Uterus (tissue), 4 donors: ENCODE results near the gene FRMD7. TPM values are rescaled to one million over a fixed set of nuclear protein-coding genes. Genes with fewer than 3 reads are reported as not detected.

Experiments used
- DNase-seq, 2 donors: peaks; one replicate each; pipeline ENCODE4 v3.0.0-alpha.2; 2019 to 2020
- H3K27ac ChIP-seq, 2 donors: fragments of 200-600 bp; sonication (generic); 1 replicate in 1 of 2; 2 replicates in 1 of 2; pipeline ENCODE4 v1.5.1; 2016 to 2018
- H3K27me3 ChIP-seq, 2 donors: fragments of 200-600 bp; sonication (generic); one replicate each; pipeline ENCODE4 v1.5.1; 2018 to 2019; ENCODE audit warnings: control low read depth in 1 of 2
- H3K36me3 ChIP-seq, 2 donors: fragments of 200-600 bp; sonication (generic); one replicate each; pipeline ENCODE4 v1.5.1; 2019; ENCODE audit warnings: control low read depth in 1 of 2
- H3K4me1 ChIP-seq, 2 donors: fragments of 200-600 bp; sonication (generic); one replicate each; pipeline ENCODE4 v1.5.1; 2018 to 2019; ENCODE audit warnings: control low read depth in 1 of 2
- H3K4me3 ChIP-seq, 2 donors: fragments of 200-600 bp; sonication (generic); 1 replicate in 1 of 2; 2 replicates in 1 of 2; pipeline ENCODE4 v1.5.1; 2018 to 2019; ENCODE audit warnings: mild to moderate bottlenecking in 1 of 2
- H3K9me3 ChIP-seq, 2 donors: fragments of 200-600 bp; sonication (generic); one replicate each; pipeline ENCODE4 v1.5.1; 2019; ENCODE audit warnings: control low read depth in 1 of 2
- CTCF ChIP-seq, 4 experiments: fragments of 200-600 bp in 2 of 4; fragments of 450-650 bp in 2 of 4; sonication (generic) in 2 of 4; IDR thresholded peaks; one replicate each; pipeline ENCODE4 v1.5.1; 2016 to 2019; ENCODE audit warnings: antibody characterized with exemption in 4 of 4, mild to moderate bottlenecking in 2 of 4, moderate library complexity in 1 of 4
- POLR2A ChIP-seq, 2 donors: fragments of 450-650 bp; IDR thresholded peaks; one replicate each; pipeline ENCODE4 v1.6.1; 2016; ENCODE audit warnings: antibody characterized with exemption in 2 of 2, mild to moderate bottlenecking in 1 of 2, moderate library complexity in 1 of 2
- intact Hi-C: fragments of 100-400 bp; cut with DNase I; formaldehyde crosslinking; loops from one replicate; pipeline ENCODE4 v1.15.1; 2023; ENCODE audit warnings: low total_unique reads
- total RNA-seq, 4 donors: library from RNA; depleted of rRNA in 3 of 4; stranded (reverse); fragments of >200 nt in 3 of 4; gene quantifications; one replicate each; pipeline versions ENCODE4 v1.1.0 to v1.2.4, GENCODE V29; 2014 to 2023
- donor health status: DM: yes; HTN: yes; CAD: no.

FRMD7 gene
- total RNA-seq, 4 donors from 2014 or later: 1.6 to 5.9 (median 3.9) TPM

DNA sequence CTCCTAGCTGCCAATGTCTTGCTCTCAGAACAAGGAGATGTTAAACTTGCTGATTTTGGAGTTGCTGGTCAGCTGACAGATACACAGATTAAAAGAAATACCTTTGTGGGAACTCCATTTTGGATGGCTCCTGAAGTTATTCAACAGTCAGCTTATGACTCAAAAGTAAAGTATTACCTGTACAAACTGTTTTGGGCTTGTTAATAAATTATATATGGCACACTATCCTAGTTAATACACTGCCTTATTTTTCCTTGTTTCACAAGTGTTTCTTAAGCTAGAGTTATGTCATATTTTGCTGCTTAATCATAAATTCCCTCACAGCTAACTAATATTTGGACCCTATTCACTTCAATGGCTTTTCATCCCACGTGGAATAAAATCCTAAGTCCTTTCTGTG, 59.4 kb downstream of the FRMD7 start:
- peaks cover 0 to 10% of the 10 kb centered on the region in 2 donors for H3K27me3 ChIP-seq
- no peaks in the 10 kb centered on the region for H3K36me3 ChIP-seq
- no peak for DNase-seq
- TF ChIP-seq CTCF (IDR thresholded peaks at IDR 0.05): no peak
- no peak for TF ChIP-seq POLR2A (IDR thresholded peaks at IDR 0.05)
- no peaks in the 10 kb centered on the region for H3K4me1 ChIP-seq
- no peak overlapping the region for H3K27ac ChIP-seq
- intact Hi-C loops: no loop called here
- H3K4me3 ChIP-seq: no peak overlapping the region
- no peaks in the 10 kb centered on the region for H3K9me3 ChIP-seq

DNA sequence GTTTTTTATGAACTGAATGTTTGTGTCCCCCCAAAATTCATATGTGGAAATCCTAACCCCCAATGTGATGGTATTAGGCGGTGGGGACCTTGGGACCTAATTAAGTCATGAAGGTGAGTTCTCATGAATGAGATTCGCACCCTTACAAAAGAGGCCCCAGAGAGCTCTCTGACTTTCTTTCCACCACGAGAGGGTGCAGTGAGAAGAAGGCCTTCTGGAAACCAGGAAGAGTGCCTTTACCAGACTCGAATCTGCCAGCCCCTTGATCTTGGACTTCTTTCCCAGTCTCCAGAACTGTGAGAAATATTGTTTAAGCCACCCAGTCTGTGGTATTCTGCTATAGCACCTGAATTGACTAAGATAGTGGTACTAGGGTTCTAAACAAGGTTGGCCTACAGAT, 64.0 kb downstream of the FRMD7 start:
- intact Hi-C loops: no loop called here
- no peaks in the 10 kb centered on the region for H3K27me3 ChIP-seq
- H3K27ac ChIP-seq: no peak overlapping the region
- DNase-seq: no peak
- no peaks in the 10 kb centered on the region for H3K9me3 ChIP-seq
- TF ChIP-seq POLR2A (IDR thresholded peaks at IDR 0.05): no peak
- TF ChIP-seq CTCF (IDR thresholded peaks at IDR 0.05): no peak
- H3K4me3 ChIP-seq: no peak overlapping the region
- no peaks in the 10 kb centered on the region for H3K36me3 ChIP-seq
- H3K4me1 ChIP-seq: peaks cover 0 to 5% of the 10 kb centered on the region in 2 donors

- intact Hi-C loops: no loop called here
- Histone ChIP-seq H3K36me3 (no peaks in the 10 kb centered on the region), H3K27me3 (no peaks in the 10 kb centered on the region), H3K4me3 (no peak overlapping the region), H3K9me3 (no peaks in the 10 kb centered on the region), H3K27ac (no peak overlapping the region), H3K4me1 (peaks cover 0 to 5% of the 10 kb centered on the region in 2 donors)
- no peak for TF ChIP-seq POLR2A (IDR thresholded peaks at IDR 0.05)
- no peak for TF ChIP-seq CTCF (IDR thresholded peaks at IDR 0.05)
- no peak for DNase-seq
These were observed 64.5 kb downstream of the FRMD7 start for GRCh38 chrX:132063334-132063733.

- no peaks in the 10 kb centered on the region for H3K36me3 ChIP-seq
- H3K9me3 ChIP-seq: no peaks in the 10 kb centered on the region
- intact Hi-C loops: no loop called here
- H3K4me1 ChIP-seq: peaks cover 0 to 5% of the 10 kb centered on the region in 2 donors
- TF ChIP-seq CTCF (IDR thresholded peaks at IDR 0.05) (no peak), POLR2A (IDR thresholded peaks at IDR 0.05) (no peak)
- DNase-seq: no peak
- H3K27me3 ChIP-seq: no peaks in the 10 kb centered on the region
- H3K4me3 ChIP-seq: no peak overlapping the region
- H3K27ac ChIP-seq: peak overlapping the region; percentile 48 to 53
These were observed 67.8 kb downstream of the FRMD7 start for GRCh38 chrX:132059973-132060540.

DNA sequence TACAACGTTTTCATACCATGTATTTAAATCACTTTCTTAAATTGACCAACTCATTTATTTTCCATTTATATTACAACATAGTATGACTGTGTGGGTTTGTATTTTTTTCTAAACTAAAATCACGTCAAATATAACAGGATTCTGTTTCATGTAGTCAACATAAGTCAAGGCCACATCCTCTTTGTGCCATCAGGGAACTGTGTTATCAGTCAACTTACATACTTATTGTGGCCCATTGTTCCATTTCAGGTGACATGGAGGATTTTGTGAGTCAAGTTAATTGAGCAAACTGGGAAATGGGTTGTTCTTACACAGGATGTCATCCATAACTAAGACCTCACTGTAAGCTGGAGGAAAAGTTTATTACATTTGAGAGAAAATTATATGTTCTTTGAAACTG, 68.8 kb downstream of the FRMD7 start:
- Histone ChIP-seq H3K9me3 (no peaks in the 10 kb centered on the region), H3K27ac (peak overlapping the region; percentile 48 to 53), H3K27me3 (no peaks in the 10 kb centered on the region), H3K36me3 (no peaks in the 10 kb centered on the region), H3K4me3 (no peak overlapping the region), H3K4me1 (peaks cover 0 to 5% of the 10 kb centered on the region in 2 donors)
- no peak for DNase-seq
- intact Hi-C loops: no loop called here
- TF ChIP-seq POLR2A (IDR thresholded peaks at IDR 0.05) (no peak), CTCF (IDR thresholded peaks at IDR 0.05) (no peak)
